HepG2 (cell line): ENCODE measurements around the gene TRAF3. TPM values are rescaled to one million over a fixed set of nuclear protein-coding genes. Genes with fewer than 3 reads are reported as not detected.
A peak's percentile ranks its signal among the peaks of the same experiment; 100 is the strongest.

Experiments used
- ATAC-seq: fragments of 200-7000 bp; cut with Tn5 transposase; 3 replicates; pipeline ENCODE4 v1.9.1; 2020; ENCODE audit warnings: mild to moderate bottlenecking, moderate library complexity
- BruUV-seq: library from RNA; stranded (reverse); fragments of 400-500 nt; replicated peaks from 2 replicates; lab custom pipeline; 2021; lab: Mats Ljungman, UMichigan
- CTCF ChIA-PET: fragments of 300-600 bp; formaldehyde crosslinking; extraction: SDS; loops from one replicate; lab custom pipeline; 2021; ENCODE audit warnings: low total read pairs, inconsistent platforms, low intra/inter-chr PET ratio; lab: Yijun Ruan, JAX
- POLR2A ChIA-PET: fragments of 350-600 bp; sonication (Branson Sonifier 250); formaldehyde crosslinking; loops from one replicate; lab custom pipeline; 2020; ENCODE audit warnings: antibody characterized with exemption, inconsistent platforms; lab: Yijun Ruan, JAX
- DNase-seq: peaks from one replicate; pipeline ENCODE4 v3.0.0-alpha.2; 2015; ENCODE audit warnings: low spot score
- FAIRE-seq: peaks from 3 replicates; lab custom pipeline; 2011; peaks lifted over from hg19 to GRCh38; lab: Jason Lieb, UNC
- H2AFZ ChIP-seq: one replicate; pipeline ENCODE4 v1.6.1; 2011; ENCODE audit warnings: low read length, inconsistent platforms
- H3K27ac ChIP-seq: fragments of 300-600 bp; 3 replicates; pipeline ENCODE4 v1.8.0; 2011; ENCODE audit warnings: mixed run types, mild to moderate bottlenecking, mixed read lengths, low read length, inconsistent platforms; ENCODE audit not compliant: insufficient read depth; ENCODE audit errors: extremely low read length
- H3K27me3 ChIP-seq, 2 experiments: fragments of 200-600 bp in 1 of 2; 2 replicates in 1 of 2; 3 replicates in 1 of 2; pipeline versions ENCODE4 v1.6.0 to v1.8.0; 2011; ENCODE audit warnings: low read length in 2 of 2, mild to moderate bottlenecking in 2 of 2, moderate library complexity in 2 of 2, inconsistent platforms in 1 of 2; ENCODE audit not compliant: insufficient read depth in 2 of 2, control insufficient read depth in 1 of 2
- H3K36me3 ChIP-seq, 2 experiments: fragments of 200-600 bp in 1 of 2; replicated peaks in 1 of 2; 2 replicates in 1 of 2; 3 replicates in 1 of 2; pipeline versions ENCODE4 v1.5.1 to v1.8.0; 2011; ENCODE audit warnings: low read length in 2 of 2, inconsistent platforms in 1 of 2; ENCODE audit not compliant: insufficient read depth in 2 of 2, control insufficient read depth in 1 of 2
- H3K4me1 ChIP-seq: 2 replicates; pipeline ENCODE4 v1.5.1; 2012; ENCODE audit warnings: low read length, inconsistent platforms; ENCODE audit not compliant: insufficient read depth
- H3K4me2 ChIP-seq: 2 replicates; pipeline ENCODE4 v1.6.0; 2011; ENCODE audit warnings: low read depth, low read length, inconsistent platforms
- H3K4me3 ChIP-seq, 3 experiments: fragments of 200-600 bp in 1 of 3; sonication (generic), shearing (Covaris generic) in 1 of 3; replicated peaks in 1 of 3; 2 replicates each; pipeline ENCODE4 v1.5.1; 2011 to 2016; ENCODE audit warnings: low read length in 3 of 3, inconsistent platforms in 2 of 3, low read depth in 2 of 3, mild to moderate bottlenecking in 2 of 3, control low read depth in 1 of 3, mixed read lengths in 1 of 3; ENCODE audit not compliant: insufficient read depth in 1 of 3
- H3K79me2 ChIP-seq: one replicate; pipeline ENCODE4 v1.6.1; 2011; ENCODE audit warnings: low read length, inconsistent platforms; ENCODE audit not compliant: insufficient read depth
- H3K9ac ChIP-seq: 2 replicates; pipeline ENCODE4 v1.6.0; 2011; ENCODE audit warnings: mild to moderate bottlenecking, low read depth, low read length, inconsistent platforms; ENCODE audit not compliant: insufficient read depth
- H3K9me3 ChIP-seq: 2 replicates; pipeline ENCODE4 v1.5.1; 2012; ENCODE audit warnings: mild to moderate bottlenecking, low read length
- H4K20me1 ChIP-seq: 2 replicates; pipeline ENCODE4 v1.6.0; 2011; ENCODE audit warnings: inconsistent platforms, mild to moderate bottlenecking, low read length, moderate library complexity; ENCODE audit not compliant: insufficient read depth
- ATF7-NPFF ChIP-seq: sonication (generic); formaldehyde crosslinking; IDR thresholded peaks from 2 replicates; pipeline ENCODE4 v1.8.1; 2023; ENCODE audit warnings: mild to moderate bottlenecking, low read depth, missing genetic modification reagents, moderate library complexity
- HDAC2 ChIP-seq: sonication (generic); formaldehyde crosslinking; IDR thresholded peaks from 2 replicates; pipeline ENCODE4 v1.4.0; 2020; ENCODE audit warnings: missing genetic modification reagents
- HNRNPL ChIP-seq: fragments of 200-400 bp; formaldehyde crosslinking; IDR thresholded peaks from 2 replicates; pipeline ENCODE4 v1.6.1; 2017; ENCODE audit warnings: mild to moderate bottlenecking, low read depth, low read length
- MTF2 ChIP-seq: sonication (generic); formaldehyde crosslinking; IDR thresholded peaks from 2 replicates; pipeline ENCODE4 v1.5.0; 2020; ENCODE audit warnings: missing genetic modification reagents, borderline replicate concordance
- POLR2G ChIP-seq: fragments of 200-400 bp; formaldehyde crosslinking; IDR thresholded peaks from 2 replicates; pipeline ENCODE4 v1.6.1; 2018; ENCODE audit warnings: mild to moderate bottlenecking, low read depth, low read length, moderate library complexity
- SATB2 ChIP-seq: sonication (generic); formaldehyde crosslinking; IDR thresholded peaks from 2 replicates; pipeline ENCODE4 v1.5.0; 2020; ENCODE audit warnings: missing genetic modification reagents
- ZNF205 ChIP-seq: IDR thresholded peaks from 2 replicates; pipeline ENCODE4 v1.6.1; 2018; ENCODE audit warnings: missing biosample characterization, missing genetic modification reagents
- ZNF225 ChIP-seq: sonication (generic); formaldehyde crosslinking; IDR thresholded peaks from 2 replicates; pipeline ENCODE4 v1.4.0; 2020; ENCODE audit warnings: mild to moderate bottlenecking, missing genetic modification reagents
- ZNF317 ChIP-seq: sonication (generic); formaldehyde crosslinking; IDR thresholded peaks from 2 replicates; pipeline ENCODE4 v1.5.0; 2020; ENCODE audit warnings: mild to moderate bottlenecking, missing genetic modification reagents
- ZNF350 ChIP-seq: sonication (generic); formaldehyde crosslinking; IDR thresholded peaks from 2 replicates; pipeline ENCODE4 v1.4.0; 2020; ENCODE audit warnings: mild to moderate bottlenecking, low read depth, missing genetic modification reagents, borderline replicate concordance
- ZNF564 ChIP-seq: sonication (generic); formaldehyde crosslinking; IDR thresholded peaks from 2 replicates; pipeline ENCODE4 v1.8.1; 2023; ENCODE audit warnings: mild to moderate bottlenecking, missing genetic modification reagents
- ZSCAN25 ChIP-seq: sonication (generic); formaldehyde crosslinking; IDR thresholded peaks from 2 replicates; pipeline ENCODE4 v1.8.0; 2022; ENCODE audit warnings: mild to moderate bottlenecking, missing genetic modification reagents
- WGBS: methylation state at CpG from one replicate; pipeline ENCODE4 v1.1.6; 2017; ENCODE audit warnings: low lambda C conversion rate; 5-methylcytosine and 5-hydroxymethylcytosine counted together
- in situ Hi-C: cut with HindIII; loops from 2 replicates; pipeline ENCODE4 v1.10.0; 2017; ENCODE audit warnings: low pct_unique_long_range_greater_than_20kb; ENCODE audit not compliant: extremely low pct_ligation_motif_present
- intact Hi-C: fragments of 100-400 bp; cut with micrococcal nuclease; formaldehyde crosslinking; loops from one replicate; pipeline ENCODE4 v1.10.0; 2022; ENCODE audit not compliant: unreplicated experiment
- polyA plus RNA-seq, 8 experiments: library from polyadenylated mRNA; depleted of rRNA in 3 of 8; stranded (reverse) in 7 of 8; unstranded in 1 of 8; fragments of >200 nt; fragmentation: Illumina TruSeq in 4 of 8; extraction: Trizol in 4 of 8; gene quantifications; 2 replicates each; pipeline versions ENCODE4 v1.2.1 to v1.2.3, GENCODE V29; 2011 to 2016; ENCODE audit warnings: low read depth in 4 of 8, missing spikeins in 1 of 8, mixed read lengths in 1 of 8; ENCODE audit not compliant: insufficient read depth in 1 of 8
- total RNA-seq, 5 experiments: library from RNA; depleted of rRNA; stranded (reverse); fragments of >200 nt; fragmentation: Illumina TruSeq; extraction: Trizol; gene quantifications; 2 replicates each; pipeline ENCODE4 v1.2.3, GENCODE V29; 2016; ENCODE audit warnings: low read depth in 1 of 5
- TF ChIP-seq, protein P1 (sequence below): sonication (generic); formaldehyde crosslinking; IDR thresholded peaks from 2 replicates; pipeline ENCODE4 v1.4.0; 2020; ENCODE audit warnings: missing genetic modification reagents
- TF ChIP-seq, protein P2 (sequence below): sonication (generic); formaldehyde crosslinking; IDR thresholded peaks from 2 replicates; pipeline ENCODE4 v1.4.0; 2020; ENCODE audit warnings: missing genetic modification reagents, borderline replicate concordance
- TF ChIP-seq, protein P3 (sequence below): sonication (generic); formaldehyde crosslinking; IDR thresholded peaks from 2 replicates; pipeline ENCODE4 v1.4.0; 2020; ENCODE audit warnings: missing genetic modification reagents

The TRAF3 gene
- total and polyA plus RNA-seq, 2 of the 13 experiments (the other 11 are each of a cell fraction or from before 2014, with no cell fraction given), result 6.9 to 12.2 TPM

DNA sequence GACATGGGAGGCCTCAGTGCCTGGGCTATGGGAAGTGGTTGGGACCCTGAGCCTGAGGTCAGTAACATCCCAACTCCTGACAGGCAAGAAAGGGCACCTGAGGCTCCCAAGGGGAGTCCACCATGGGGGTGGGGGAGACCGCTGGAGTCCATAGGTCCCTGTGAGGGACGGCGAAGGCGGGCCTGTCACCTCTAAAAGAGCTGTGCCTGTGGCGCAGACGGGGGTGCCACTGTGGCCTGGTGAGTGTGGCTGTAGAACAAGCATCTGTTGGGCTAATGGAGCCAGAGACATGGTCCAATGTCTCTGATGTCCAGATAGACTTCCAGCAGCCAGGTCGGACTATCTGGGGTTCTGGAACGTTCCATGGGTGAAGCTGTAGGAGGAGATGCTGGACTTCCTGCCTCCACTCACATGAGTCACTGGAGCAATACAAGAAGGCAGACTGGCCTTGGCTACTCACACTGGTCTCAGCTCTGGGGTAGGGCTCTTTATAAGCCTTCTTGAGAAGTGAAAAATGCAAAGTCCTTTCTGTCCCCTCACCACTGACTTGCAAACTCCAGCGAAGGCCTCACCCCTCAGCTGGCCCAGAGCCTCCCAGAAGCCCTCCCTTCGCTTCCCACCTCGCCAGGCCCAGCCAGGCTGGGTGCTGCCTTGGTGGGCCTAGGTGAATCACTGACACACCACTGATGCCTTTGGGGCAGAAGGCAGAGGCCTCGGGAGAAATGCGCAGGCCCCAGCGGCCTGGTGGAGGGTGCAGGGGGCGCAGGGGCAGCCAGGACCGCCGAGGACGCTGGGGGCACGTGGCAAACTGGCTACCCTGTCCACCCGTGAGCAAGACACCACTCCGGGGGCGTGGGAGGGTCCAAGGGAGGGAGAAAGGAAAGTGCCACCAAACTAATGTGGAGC, 1.1 kb upstream of the TRAF3 start:
- no TSS peak for BruUV-seq
- FAIRE-seq (no peak), DNase-seq (peak; percentile 43), ATAC-seq (peak; percentile 41)
- Histone ChIP-seq H3K27ac (peak overlapping the region; percentile 58), H2AFZ (peak overlapping the region; percentile 47), H4K20me1 (no peaks in the 10 kb centered on the region), H3K36me3 (no peaks in the 10 kb centered on the region), H3K4me2 (peak overlapping the region; percentile 62), H3K4me1 (peaks cover 67% of the 10 kb centered on the region), H3K79me2 (peaks cover 30% of the 10 kb centered on the region), H3K9me3 (no peaks in the 10 kb centered on the region), H3K4me3 (peak overlapping the region in 2 of 3 experiments; percentile 49 to 57; a peak in 5 of 6 replicates), H3K27me3 (peaks cover 0 to 6% of the 10 kb centered on the region in 2 experiments; a peak in 2 of 5 replicates), H3K9ac (peak overlapping the region; percentile 59)
- intact Hi-C loops (loop anchor here (5.0 to 10.0 kb wide), 2 partner anchors 99 to 141 kb away; no protein-coding TSS in a partner anchor), in situ Hi-C loops (no loop called here)
- 34% methylated on average over 14 of the region's 22 CpGs for WGBS
- POLR2A ChIA-PET, result interaction anchor here (1.3 kb wide), 1 partner anchor 97 kb away, joined by 5 read pairs; no protein-coding TSS in a partner anchor
- CTCF ChIA-PET, result no interaction called here
- TF ChIP-seq MTF2 (CRISPR knock-in tag), result 0 out of 2 replicates have a peak, but pooled peaks have one; percentile 65
- no peak for TF ChIP-seq ZNF205 (CRISPR knock-in tag)
- TF ChIP-seq, protein P1, sequence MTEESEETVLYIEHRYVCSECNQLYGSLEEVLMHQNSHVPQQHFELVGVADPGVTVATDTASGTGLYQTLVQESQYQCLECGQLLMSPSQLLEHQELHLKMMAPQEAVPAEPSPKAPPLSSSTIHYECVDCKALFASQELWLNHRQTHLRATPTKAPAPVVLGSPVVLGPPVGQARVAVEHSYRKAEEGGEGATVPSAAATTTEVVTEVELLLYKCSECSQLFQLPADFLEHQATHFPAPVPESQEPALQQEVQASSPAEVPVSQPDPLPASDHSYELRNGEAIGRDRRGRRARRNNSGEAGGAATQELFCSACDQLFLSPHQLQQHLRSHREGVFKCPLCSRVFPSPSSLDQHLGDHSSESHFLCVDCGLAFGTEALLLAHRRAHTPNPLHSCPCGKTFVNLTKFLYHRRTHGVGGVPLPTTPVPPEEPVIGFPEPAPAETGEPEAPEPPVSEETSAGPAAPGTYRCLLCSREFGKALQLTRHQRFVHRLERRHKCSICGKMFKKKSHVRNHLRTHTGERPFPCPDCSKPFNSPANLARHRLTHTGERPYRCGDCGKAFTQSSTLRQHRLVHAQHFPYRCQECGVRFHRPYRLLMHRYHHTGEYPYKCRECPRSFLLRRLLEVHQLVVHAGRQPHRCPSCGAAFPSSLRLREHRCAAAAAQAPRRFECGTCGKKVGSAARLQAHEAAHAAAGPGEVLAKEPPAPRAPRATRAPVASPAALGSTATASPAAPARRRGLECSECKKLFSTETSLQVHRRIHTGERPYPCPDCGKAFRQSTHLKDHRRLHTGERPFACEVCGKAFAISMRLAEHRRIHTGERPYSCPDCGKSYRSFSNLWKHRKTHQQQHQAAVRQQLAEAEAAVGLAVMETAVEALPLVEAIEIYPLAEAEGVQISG, result 0 out of 2 replicates have a peak, but pooled peaks have one; percentile 10
- no peak for TF ChIP-seq ZNF225 (CRISPR knock-in tag)
- TF ChIP-seq ZNF350, result 0 out of 2 replicates have a peak, but pooled peaks have one; percentile 20
- TF ChIP-seq POLR2G, result peak; percentile 23; the same call in 1 of the 2 replicates
- TF ChIP-seq, protein P2, sequence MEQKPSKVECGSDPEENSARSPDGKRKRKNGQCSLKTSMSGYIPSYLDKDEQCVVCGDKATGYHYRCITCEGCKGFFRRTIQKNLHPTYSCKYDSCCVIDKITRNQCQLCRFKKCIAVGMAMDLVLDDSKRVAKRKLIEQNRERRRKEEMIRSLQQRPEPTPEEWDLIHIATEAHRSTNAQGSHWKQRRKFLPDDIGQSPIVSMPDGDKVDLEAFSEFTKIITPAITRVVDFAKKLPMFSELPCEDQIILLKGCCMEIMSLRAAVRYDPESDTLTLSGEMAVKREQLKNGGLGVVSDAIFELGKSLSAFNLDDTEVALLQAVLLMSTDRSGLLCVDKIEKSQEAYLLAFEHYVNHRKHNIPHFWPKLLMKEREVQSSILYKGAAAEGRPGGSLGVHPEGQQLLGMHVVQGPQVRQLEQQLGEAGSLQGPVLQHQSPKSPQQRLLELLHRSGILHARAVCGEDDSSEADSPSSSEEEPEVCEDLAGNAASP, result no peak
- TF ChIP-seq ZSCAN25 (CRISPR knock-in tag), result no peak
- TF ChIP-seq HNRNPL, result 0 out of 2 replicates have a peak, but pooled peaks have one; percentile 62
- TF ChIP-seq ZNF564 (CRISPR knock-in tag), result no peak
- TF ChIP-seq, protein P3, sequence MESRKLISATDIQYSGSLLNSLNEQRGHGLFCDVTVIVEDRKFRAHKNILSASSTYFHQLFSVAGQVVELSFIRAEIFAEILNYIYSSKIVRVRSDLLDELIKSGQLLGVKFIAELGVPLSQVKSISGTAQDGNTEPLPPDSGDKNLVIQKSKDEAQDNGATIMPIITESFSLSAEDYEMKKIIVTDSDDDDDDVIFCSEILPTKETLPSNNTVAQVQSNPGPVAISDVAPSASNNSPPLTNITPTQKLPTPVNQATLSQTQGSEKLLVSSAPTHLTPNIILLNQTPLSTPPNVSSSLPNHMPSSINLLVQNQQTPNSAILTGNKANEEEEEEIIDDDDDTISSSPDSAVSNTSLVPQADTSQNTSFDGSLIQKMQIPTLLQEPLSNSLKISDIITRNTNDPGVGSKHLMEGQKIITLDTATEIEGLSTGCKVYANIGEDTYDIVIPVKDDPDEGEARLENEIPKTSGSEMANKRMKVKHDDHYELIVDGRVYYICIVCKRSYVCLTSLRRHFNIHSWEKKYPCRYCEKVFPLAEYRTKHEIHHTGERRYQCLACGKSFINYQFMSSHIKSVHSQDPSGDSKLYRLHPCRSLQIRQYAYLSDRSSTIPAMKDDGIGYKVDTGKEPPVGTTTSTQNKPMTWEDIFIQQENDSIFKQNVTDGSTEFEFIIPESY (CRISPR knock-in tag), result no peak
- 0 out of 2 replicates have a peak, but pooled peaks have one; percentile 32 for TF ChIP-seq ZNF317 (CRISPR knock-in tag)
- TF ChIP-seq ATF7-NPFF (CRISPR knock-in tag), result no peak
- no peak for TF ChIP-seq SATB2
- no peak for TF ChIP-seq HDAC2
